ENCODE results near the gene MSH3. TPM values are rescaled to one million over a fixed set of nuclear protein-coding genes. Genes with fewer than 3 reads are reported as not detected.

MSH3 gene
- polyA plus RNA-seq, 2 of the 4 experiments (the other 2 are of a cell fraction), result 9.3 to 13.1 TPM

DNA sequence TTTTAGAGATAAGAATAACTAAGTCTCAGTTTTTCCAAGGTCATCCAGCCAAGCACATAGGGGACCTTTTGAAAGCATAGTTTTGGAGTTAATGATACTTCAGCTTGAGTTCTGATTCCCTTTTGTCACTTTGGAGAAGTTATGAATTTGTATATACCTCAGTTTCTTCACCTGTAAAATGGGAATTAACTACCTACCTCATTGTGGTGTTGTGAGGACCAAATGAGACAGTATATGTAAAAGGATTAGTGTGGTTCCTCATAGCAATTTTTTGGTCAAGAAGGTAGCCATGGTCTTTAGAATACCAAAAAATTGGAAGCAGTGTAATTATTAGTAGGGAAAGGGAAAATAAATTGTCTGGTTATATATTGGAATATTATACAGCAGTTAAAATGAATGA is 98.0 kb downstream of the MSH3 start:
- Histone ChIP-seq H3K4me1 (no peaks in the 10 kb centered on the region), H3K27ac (no peak overlapping the region), H3K4me2 (no peak overlapping the region), H3K4me3 (no peak overlapping the region), H3K9me3 (no peaks in the 10 kb centered on the region)
- POLR2A ChIA-PET, result no interaction called here
- ATAC-seq, result no peak
- CTCF ChIA-PET, result no interaction called here
- TF ChIP-seq, protein P1, sequence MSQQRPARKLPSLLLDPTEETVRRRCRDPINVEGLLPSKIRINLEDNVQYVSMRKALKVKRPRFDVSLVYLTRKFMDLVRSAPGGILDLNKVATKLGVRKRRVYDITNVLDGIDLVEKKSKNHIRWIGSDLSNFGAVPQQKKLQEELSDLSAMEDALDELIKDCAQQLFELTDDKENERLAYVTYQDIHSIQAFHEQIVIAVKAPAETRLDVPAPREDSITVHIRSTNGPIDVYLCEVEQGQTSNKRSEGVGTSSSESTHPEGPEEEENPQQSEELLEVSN (IDR thresholded peaks at IDR 0.05; ENCODE audit: borderline replicate concordance, low read depth), result no peak
- TF ChIP-seq, protein P2, sequence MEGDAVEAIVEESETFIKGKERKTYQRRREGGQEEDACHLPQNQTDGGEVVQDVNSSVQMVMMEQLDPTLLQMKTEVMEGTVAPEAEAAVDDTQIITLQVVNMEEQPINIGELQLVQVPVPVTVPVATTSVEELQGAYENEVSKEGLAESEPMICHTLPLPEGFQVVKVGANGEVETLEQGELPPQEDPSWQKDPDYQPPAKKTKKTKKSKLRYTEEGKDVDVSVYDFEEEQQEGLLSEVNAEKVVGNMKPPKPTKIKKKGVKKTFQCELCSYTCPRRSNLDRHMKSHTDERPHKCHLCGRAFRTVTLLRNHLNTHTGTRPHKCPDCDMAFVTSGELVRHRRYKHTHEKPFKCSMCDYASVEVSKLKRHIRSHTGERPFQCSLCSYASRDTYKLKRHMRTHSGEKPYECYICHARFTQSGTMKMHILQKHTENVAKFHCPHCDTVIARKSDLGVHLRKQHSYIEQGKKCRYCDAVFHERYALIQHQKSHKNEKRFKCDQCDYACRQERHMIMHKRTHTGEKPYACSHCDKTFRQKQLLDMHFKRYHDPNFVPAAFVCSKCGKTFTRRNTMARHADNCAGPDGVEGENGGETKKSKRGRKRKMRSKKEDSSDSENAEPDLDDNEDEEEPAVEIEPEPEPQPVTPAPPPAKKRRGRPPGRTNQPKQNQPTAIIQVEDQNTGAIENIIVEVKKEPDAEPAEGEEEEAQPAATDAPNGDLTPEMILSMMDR (IDR thresholded peaks at IDR 0.05), result no peak
- TF ChIP-seq CHD2 (IDR thresholded peaks at IDR 0.05; ENCODE audit: low read length, partially characterized antibody) (no peak), BHLHE40 (IDR thresholded peaks at IDR 0.05; ENCODE audit: low read depth, low read length) (no peak), MAZ (IDR thresholded peaks at IDR 0.05; ENCODE audit: borderline replicate concordance, low read depth, low read length) (no peak), FOXS1 (CRISPR knock-in tag; IDR thresholded peaks at IDR 0.05) (no peak), CBX8 (IDR thresholded peaks at IDR 0.05) (no peak), JUN (IDR thresholded peaks at IDR 0.05) (no peak), GATA3 (IDR thresholded peaks at IDR 0.05; ENCODE audit: borderline replicate concordance) (no peak), TFCP2L1 (CRISPR knock-in tag; IDR thresholded peaks at IDR 0.05) (no peak)
- TF ChIP-seq, protein P3, sequence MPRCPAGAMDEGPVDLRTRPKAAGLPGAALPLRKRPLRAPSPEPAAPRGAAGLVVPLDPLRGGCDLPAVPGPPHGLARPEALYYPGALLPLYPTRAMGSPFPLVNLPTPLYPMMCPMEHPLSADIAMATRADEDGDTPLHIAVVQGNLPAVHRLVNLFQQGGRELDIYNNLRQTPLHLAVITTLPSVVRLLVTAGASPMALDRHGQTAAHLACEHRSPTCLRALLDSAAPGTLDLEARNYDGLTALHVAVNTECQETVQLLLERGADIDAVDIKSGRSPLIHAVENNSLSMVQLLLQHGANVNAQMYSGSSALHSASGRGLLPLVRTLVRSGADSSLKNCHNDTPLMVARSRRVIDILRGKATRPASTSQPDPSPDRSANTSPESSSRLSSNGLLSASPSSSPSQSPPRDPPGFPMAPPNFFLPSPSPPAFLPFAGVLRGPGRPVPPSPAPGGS (IDR thresholded peaks at IDR 0.05), result no peak
- TF ChIP-seq, protein P4, sequence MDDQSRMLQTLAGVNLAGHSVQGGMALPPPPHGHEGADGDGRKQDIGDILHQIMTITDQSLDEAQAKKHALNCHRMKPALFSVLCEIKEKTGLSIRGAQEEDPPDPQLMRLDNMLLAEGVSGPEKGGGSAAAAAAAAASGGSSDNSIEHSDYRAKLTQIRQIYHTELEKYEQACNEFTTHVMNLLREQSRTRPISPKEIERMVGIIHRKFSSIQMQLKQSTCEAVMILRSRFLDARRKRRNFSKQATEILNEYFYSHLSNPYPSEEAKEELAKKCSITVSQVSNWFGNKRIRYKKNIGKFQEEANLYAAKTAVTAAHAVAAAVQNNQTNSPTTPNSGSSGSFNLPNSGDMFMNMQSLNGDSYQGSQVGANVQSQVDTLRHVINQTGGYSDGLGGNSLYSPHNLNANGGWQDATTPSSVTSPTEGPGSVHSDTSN (IDR thresholded peaks at IDR 0.05), result no peak
- TF ChIP-seq, protein P5, sequence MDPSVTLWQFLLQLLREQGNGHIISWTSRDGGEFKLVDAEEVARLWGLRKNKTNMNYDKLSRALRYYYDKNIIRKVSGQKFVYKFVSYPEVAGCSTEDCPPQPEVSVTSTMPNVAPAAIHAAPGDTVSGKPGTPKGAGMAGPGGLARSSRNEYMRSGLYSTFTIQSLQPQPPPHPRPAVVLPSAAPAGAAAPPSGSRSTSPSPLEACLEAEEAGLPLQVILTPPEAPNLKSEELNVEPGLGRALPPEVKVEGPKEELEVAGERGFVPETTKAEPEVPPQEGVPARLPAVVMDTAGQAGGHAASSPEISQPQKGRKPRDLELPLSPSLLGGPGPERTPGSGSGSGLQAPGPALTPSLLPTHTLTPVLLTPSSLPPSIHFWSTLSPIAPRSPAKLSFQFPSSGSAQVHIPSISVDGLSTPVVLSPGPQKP (IDR thresholded peaks at IDR 0.05; ENCODE audit: low read depth, low read length), result no peak
- TF ChIP-seq, protein P6, sequence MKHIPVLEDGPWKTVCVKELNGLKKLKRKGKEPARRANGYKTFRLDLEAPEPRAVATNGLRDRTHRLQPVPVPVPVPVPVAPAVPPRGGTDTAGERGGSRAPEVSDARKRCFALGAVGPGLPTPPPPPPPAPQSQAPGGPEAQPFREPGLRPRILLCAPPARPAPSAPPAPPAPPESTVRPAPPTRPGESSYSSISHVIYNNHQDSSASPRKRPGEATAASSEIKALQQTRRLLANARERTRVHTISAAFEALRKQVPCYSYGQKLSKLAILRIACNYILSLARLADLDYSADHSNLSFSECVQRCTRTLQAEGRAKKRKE (CRISPR knock-in tag; IDR thresholded peaks at IDR 0.05; ENCODE audit: low read depth), result no peak
- TF ChIP-seq, protein P7, sequence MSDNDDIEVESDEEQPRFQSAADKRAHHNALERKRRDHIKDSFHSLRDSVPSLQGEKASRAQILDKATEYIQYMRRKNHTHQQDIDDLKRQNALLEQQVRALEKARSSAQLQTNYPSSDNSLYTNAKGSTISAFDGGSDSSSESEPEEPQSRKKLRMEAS (IDR thresholded peaks at IDR 0.05), result no peak
- FAIRE-seq, result no peak
- no peak for DNase-seq (ENCODE audit: low read depth in 1 of 2, low spot score in 1 of 2)

DNA sequence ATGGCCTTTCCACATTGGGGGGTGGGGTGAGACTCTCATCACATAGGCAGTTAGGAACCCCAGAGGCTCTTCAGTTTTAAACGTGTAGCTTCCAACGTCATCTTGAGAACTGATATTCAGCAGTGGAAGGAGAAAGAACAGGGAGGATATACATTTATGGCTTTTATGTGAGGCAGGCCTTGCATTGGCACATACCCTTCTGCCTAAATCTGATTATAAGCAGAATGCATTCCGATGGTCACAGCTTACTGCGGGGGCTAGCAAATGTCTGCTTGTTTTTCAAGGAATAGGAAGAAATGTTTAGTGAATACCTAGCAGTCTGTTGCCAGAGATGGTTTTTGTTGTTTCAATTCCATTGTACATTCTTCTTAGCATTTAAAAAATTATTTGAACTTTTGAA is 99.3 kb downstream of the MSH3 start:
- Histone ChIP-seq H3K27ac (no peak overlapping the region), H3K4me2 (no peak overlapping the region), H3K9me3 (no peaks in the 10 kb centered on the region), H3K4me1 (no peaks in the 10 kb centered on the region), H3K4me3 (no peak overlapping the region)
- FAIRE-seq (no peak), DNase-seq (ENCODE audit: low read depth in 1 of 2, low spot score in 1 of 2) (no peak), ATAC-seq (no peak)
- TF ChIP-seq JUNB (IDR thresholded peaks at IDR 0.05) (no peak), BHLHE40 (IDR thresholded peaks at IDR 0.05; ENCODE audit: low read depth, low read length) (no peak), CBX2 (IDR thresholded peaks at IDR 0.05; ENCODE audit: borderline replicate concordance, low read depth) (no peak), HDAC2 (IDR thresholded peaks at IDR 0.05) (no peak), JUN (IDR thresholded peaks at IDR 0.05) (no peak), CBX8 (IDR thresholded peaks at IDR 0.05) (no peak), GATA3 (IDR thresholded peaks at IDR 0.05; ENCODE audit: borderline replicate concordance) (no peak), ZSCAN20 (CRISPR knock-in tag; IDR thresholded peaks at IDR 0.05) (no peak), MAZ (IDR thresholded peaks at IDR 0.05; ENCODE audit: borderline replicate concordance, low read depth, low read length) (no peak), EHMT2 (IDR thresholded peaks at IDR 0.05; ENCODE audit: low read depth) (no peak)
- TF ChIP-seq, protein P5 (IDR thresholded peaks at IDR 0.05; ENCODE audit: low read depth, low read length), result no peak
- POLR2A ChIA-PET, result no interaction called here
- CTCF ChIA-PET, result interaction anchor here (0.6 kb wide), 1 partner anchor 446 kb away, joined by 4 read pairs; no protein-coding TSS in a partner anchor
- WGBS (ENCODE audit: missing lambda C conversion rate), result 93% methylated on average over 4 of the region's 4 CpGs
